Peyer's patch (tissue), 4 donors: ENCODE data around the gene PROK2.

ENCODE experiments used
- POLR2A ChIP-seq, 2 donors: fragments of 450-650 bp; IDR thresholded peaks; one replicate each; pipeline ENCODE4 v1.5.1; 2017; ENCODE audit warnings: antibody characterized with exemption in 2 of 2, mild to moderate bottlenecking in 2 of 2, moderate library complexity in 2 of 2
- TF ChIP-seq, protein P1 (sequence below), 6 experiments: fragments of 450-650 bp in 4 of 6; fragments of 200-600 bp in 2 of 6; sonication (generic) in 1 of 6; IDR thresholded peaks; one replicate each; pipeline ENCODE4 v1.5.1; 2017 to 2019; ENCODE audit warnings: antibody characterized with exemption in 6 of 6, mild to moderate bottlenecking in 3 of 6, moderate library complexity in 1 of 6

DNA sequence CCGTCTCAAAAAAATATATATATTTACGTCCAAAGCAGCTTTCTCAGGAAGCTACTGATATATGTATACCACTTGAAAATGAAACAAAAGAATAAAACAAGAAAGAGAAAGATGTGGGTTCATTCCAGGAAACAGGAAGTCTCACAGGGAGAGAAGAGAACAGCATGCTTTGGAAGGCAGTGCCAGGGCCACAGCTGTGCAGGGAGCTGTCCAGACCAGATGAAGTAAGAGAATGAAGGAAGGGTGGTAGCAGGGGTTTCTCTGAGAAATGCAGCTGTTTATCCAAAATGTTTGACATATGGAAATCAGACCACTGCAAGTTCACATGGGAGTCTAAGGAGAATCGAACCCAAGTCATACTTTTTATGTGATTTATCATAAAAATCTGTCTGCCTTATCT lies 40.2 kb downstream of the PROK2 start:
- TF ChIP-seq POLR2A (IDR thresholded peaks at IDR 0.05), result no peak
- TF ChIP-seq, protein P1, sequence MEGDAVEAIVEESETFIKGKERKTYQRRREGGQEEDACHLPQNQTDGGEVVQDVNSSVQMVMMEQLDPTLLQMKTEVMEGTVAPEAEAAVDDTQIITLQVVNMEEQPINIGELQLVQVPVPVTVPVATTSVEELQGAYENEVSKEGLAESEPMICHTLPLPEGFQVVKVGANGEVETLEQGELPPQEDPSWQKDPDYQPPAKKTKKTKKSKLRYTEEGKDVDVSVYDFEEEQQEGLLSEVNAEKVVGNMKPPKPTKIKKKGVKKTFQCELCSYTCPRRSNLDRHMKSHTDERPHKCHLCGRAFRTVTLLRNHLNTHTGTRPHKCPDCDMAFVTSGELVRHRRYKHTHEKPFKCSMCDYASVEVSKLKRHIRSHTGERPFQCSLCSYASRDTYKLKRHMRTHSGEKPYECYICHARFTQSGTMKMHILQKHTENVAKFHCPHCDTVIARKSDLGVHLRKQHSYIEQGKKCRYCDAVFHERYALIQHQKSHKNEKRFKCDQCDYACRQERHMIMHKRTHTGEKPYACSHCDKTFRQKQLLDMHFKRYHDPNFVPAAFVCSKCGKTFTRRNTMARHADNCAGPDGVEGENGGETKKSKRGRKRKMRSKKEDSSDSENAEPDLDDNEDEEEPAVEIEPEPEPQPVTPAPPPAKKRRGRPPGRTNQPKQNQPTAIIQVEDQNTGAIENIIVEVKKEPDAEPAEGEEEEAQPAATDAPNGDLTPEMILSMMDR (IDR thresholded peaks at IDR 0.05), result no peak
